MM.1S (cell line): ENCODE data around the gene DPH7.

Source experiments
- EZH2phosphoT487 ChIP-seq: fragments of 300-600 bp; sonication (generic); IDR thresholded peaks from 2 replicates; pipeline ENCODE4 v1.6.1; 2018; ENCODE audit warnings: antibody characterized with exemption, low read length
- TF ChIP-seq, protein P1 (sequence below): fragments of 300-600 bp; sonication (generic); IDR thresholded peaks from 2 replicates; pipeline ENCODE4 v1.5.1; 2016; ENCODE audit warnings: antibody characterized with exemption, low read length, mixed read lengths

- TF ChIP-seq, protein P1, sequence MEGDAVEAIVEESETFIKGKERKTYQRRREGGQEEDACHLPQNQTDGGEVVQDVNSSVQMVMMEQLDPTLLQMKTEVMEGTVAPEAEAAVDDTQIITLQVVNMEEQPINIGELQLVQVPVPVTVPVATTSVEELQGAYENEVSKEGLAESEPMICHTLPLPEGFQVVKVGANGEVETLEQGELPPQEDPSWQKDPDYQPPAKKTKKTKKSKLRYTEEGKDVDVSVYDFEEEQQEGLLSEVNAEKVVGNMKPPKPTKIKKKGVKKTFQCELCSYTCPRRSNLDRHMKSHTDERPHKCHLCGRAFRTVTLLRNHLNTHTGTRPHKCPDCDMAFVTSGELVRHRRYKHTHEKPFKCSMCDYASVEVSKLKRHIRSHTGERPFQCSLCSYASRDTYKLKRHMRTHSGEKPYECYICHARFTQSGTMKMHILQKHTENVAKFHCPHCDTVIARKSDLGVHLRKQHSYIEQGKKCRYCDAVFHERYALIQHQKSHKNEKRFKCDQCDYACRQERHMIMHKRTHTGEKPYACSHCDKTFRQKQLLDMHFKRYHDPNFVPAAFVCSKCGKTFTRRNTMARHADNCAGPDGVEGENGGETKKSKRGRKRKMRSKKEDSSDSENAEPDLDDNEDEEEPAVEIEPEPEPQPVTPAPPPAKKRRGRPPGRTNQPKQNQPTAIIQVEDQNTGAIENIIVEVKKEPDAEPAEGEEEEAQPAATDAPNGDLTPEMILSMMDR, result no peak
- TF ChIP-seq EZH2phosphoT487, result no peak
Measured at GRCh38 chr9:137611623-137612609, 33.2 kb upstream of the DPH7 start.
